ENCODE measurements around the gene CCDC169. TPM values are rescaled to one million over a fixed set of nuclear protein-coding genes. Genes with fewer than 3 reads are reported as not detected.

Gene CCDC169
- total and polyA plus RNA-seq, 2 of the 4 experiments (the other 2 are of a cell fraction) = 0.54 to 0.62 TPM

- POLR2A ChIA-PET (ENCODE audit: unreplicated experiment) = no interaction called here
- dilution Hi-C loops (cut with HindIII; ENCODE audit: low sequenced_read_pairs, unreplicated experiment) (no loop called here), intact Hi-C loops (cut with micrococcal nuclease) (no loop called here), in situ Hi-C loops (cut with MboI; ENCODE audit: low sequenced_read_pairs) (no loop called here)
- Histone ChIP-seq H3K14ac (replicated peaks; ENCODE audit: low read depth, low read length) (no peak overlapping the region), H3K4me1 (ENCODE audit: control insufficient read depth, insufficient read depth, low read length) (no peaks in the 10 kb centered on the region), H3K9ac (ENCODE audit: low read depth, low read length) (no peak overlapping the region), H4K5ac (ENCODE audit: low read depth, low read length) (no peak overlapping the region), H3K9me3 (ENCODE audit: control insufficient read depth, insufficient read depth, low read length) (no peaks in the 10 kb centered on the region), H3K27me3 (ENCODE audit: control insufficient read depth, insufficient read depth, low read length) (no peaks in the 10 kb centered on the region), H2BK120ac (ENCODE audit: low read depth, low read length) (no peak overlapping the region), H3K9me1 (ENCODE audit: insufficient read depth, low read length) (no peaks in the 10 kb centered on the region), H3K4me2 (ENCODE audit: low read depth, low read length) (no peak overlapping the region), H2BK20ac (ENCODE audit: low read depth, low read length) (no peak overlapping the region), H4K8ac (ENCODE audit: low read depth in 2 of 2, low read length in 2 of 2) (no peak overlapping the region), H2BK15ac (ENCODE audit: low read depth, low read length) (no peak overlapping the region), H4K20me1 (ENCODE audit: insufficient read depth, low read length) (no peaks in the 10 kb centered on the region), H3K23ac (ENCODE audit: low read depth, low read length) (no peak overlapping the region), H3K56ac (ENCODE audit: extremely low read depth, insufficient read depth, low read length) (no peak overlapping the region), H3K4ac (ENCODE audit: low read depth, low read length) (no peak overlapping the region), H4K91ac (ENCODE audit: insufficient read depth, low read depth, low read length) (no peak overlapping the region), H3K79me1 (ENCODE audit: low read depth in 1 of 2, low read length in 2 of 2) (no peaks in the 10 kb centered on the region), H3K27ac (ENCODE audit: insufficient read depth, low read length) (no peak overlapping the region), H2AK9ac (replicated peaks; ENCODE audit: low read depth, low read length, poor library complexity) (no peak overlapping the region), H3K36me3 (ENCODE audit: control insufficient read depth, insufficient read depth, low read length) (no peaks in the 10 kb centered on the region), H2AK5ac (ENCODE audit: low read depth, low read length) (no peak overlapping the region), H2BK5ac (ENCODE audit: low read depth, low read length, poor library complexity, severe bottlenecking) (no peak overlapping the region), H3K4me3 (ENCODE audit: insufficient read depth, low read depth, low read length) (no peak overlapping the region), H2AFZ (replicated peaks; ENCODE audit: low read length, poor library complexity) (no peak overlapping the region), H3K18ac (ENCODE audit: low read depth, low read length) (no peak overlapping the region)
- CTCF ChIA-PET = interaction anchor here (1.4 kb wide), 1 partner anchor 10 kb away, joined by 3 read pairs; no protein-coding TSS in a partner anchor
- no peak for TF ChIP-seq RCOR1 (IDR thresholded peaks at IDR 0.05; ENCODE audit: insufficient replicate concordance, low read length)
- TF ChIP-seq RFX5 (IDR thresholded peaks at IDR 0.05; ENCODE audit: low read depth, low read length) = no peak
- BruUV-seq (replicated peaks) = no TSS peak
- no peak for DNase-seq
- ATAC-seq (ENCODE audit: low read depth) = no peak
Observed at GRCh38 chr13:36251526-36251925, 46.1 kb downstream of the CCDC169 start.

Measured in IMR-90 (cell line).